Measurements from ENCODE around the gene UPK3A. TPM values are rescaled to one million over a fixed set of nuclear protein-coding genes. Genes with fewer than 3 reads are reported as not detected.
A peak's percentile ranks its signal among the peaks of the same experiment; 100 is the strongest.

UPK3A gene
- total and polyA plus RNA-seq, 9 donors: 0.19 to 4.3 (median 0.43) TPM; not detected in 5

- H3K27me3 ChIP-seq (ENCODE audit: control insufficient read depth, insufficient read depth, low read length): peaks cover 9% of the 10 kb centered on the region
- WGBS (ENCODE audit: insufficient coverage): 64% methylated on average over 8 of the region's 9 CpGs
These were observed 10.7 kb downstream of the UPK3A start for GRCh38 chr22:45295492-45295891.

GRCh38 chr22:45296628-45297297, 12.0 kb downstream of the UPK3A start:
- Histone ChIP-seq H3K27me3 (ENCODE audit: control insufficient read depth, insufficient read depth, low read length) (peaks cover 9% of the 10 kb centered on the region), H3K36me3 (ENCODE audit: control insufficient read depth, insufficient read depth, low read length) (no peaks in the 10 kb centered on the region), H3K4me1 (ENCODE audit: control insufficient read depth, insufficient read depth, low read length) (no peaks in the 10 kb centered on the region), H3K9me3 (replicated peaks; ENCODE audit: control insufficient read depth, low read depth, low read length) (no peaks in the 10 kb centered on the region), H3K27ac (ENCODE audit: low read length) (no peak overlapping the region), H3K4me3 (ENCODE audit: low read length) (no peak overlapping the region)
- no peak for DNase-seq
- 73% methylated on average over 8 of the region's 13 CpGs for whole genome bisulfite sequencing (ENCODE audit: insufficient coverage)

More at GRCh38 chr22:45295492-45295891, 10.7 kb downstream of the UPK3A start:
- Histone ChIP-seq H3K36me3 (ENCODE audit: control insufficient read depth, insufficient read depth, low read length) (no peaks in the 10 kb centered on the region), H3K27ac (ENCODE audit: low read length) (no peak overlapping the region), H3K4me3 (ENCODE audit: low read length) (no peak overlapping the region), H3K9me3 (replicated peaks; ENCODE audit: control insufficient read depth, low read depth, low read length) (no peaks in the 10 kb centered on the region), H3K4me1 (ENCODE audit: control insufficient read depth, insufficient read depth, low read length) (peaks cover 5% of the 10 kb centered on the region)
- DNase-seq: no peak

- Histone ChIP-seq H3K9me3 (replicated peaks; ENCODE audit: control insufficient read depth, low read depth, low read length) (no peaks in the 10 kb centered on the region), H3K4me3 (ENCODE audit: low read length) (no peak overlapping the region), H3K27me3 (ENCODE audit: control insufficient read depth, insufficient read depth, low read length) (peaks cover 2% of the 10 kb centered on the region), H3K36me3 (ENCODE audit: control insufficient read depth, insufficient read depth, low read length) (no peaks in the 10 kb centered on the region), H3K4me1 (ENCODE audit: control insufficient read depth, insufficient read depth, low read length) (no peaks in the 10 kb centered on the region), H3K27ac (ENCODE audit: low read length) (no peak overlapping the region)
- no peak for DNase-seq
- WGBS (ENCODE audit: insufficient coverage): 43% methylated on average over 15 of the region's 15 CpGs
These were observed 14.3 kb downstream of the UPK3A start for GRCh38 chr22:45298934-45299505.

GRCh38 chr22:45302751-45303150, 18.0 kb downstream of the UPK3A start:
- 100% methylated on average over 2 of the region's 8 CpGs for WGBS (ENCODE audit: insufficient coverage)
- peaks cover 2% of the 10 kb centered on the region for H3K27me3 ChIP-seq (ENCODE audit: control insufficient read depth, insufficient read depth, low read length)
- no peak overlapping the region for H3K4me3 ChIP-seq (ENCODE audit: low read length)
- no peaks in the 10 kb centered on the region for H3K36me3 ChIP-seq (ENCODE audit: control insufficient read depth, insufficient read depth, low read length)
- no peak overlapping the region for H3K27ac ChIP-seq (ENCODE audit: low read length)
- no peaks in the 10 kb centered on the region for H3K9me3 ChIP-seq (replicated peaks; ENCODE audit: control insufficient read depth, low read depth, low read length)
- H3K4me1 ChIP-seq (ENCODE audit: control insufficient read depth, insufficient read depth, low read length): no peaks in the 10 kb centered on the region
- no peak for DNase-seq

GRCh38 chr22:45303181-45303580, 18.4 kb downstream of the UPK3A start:
- Histone ChIP-seq H3K27me3 (ENCODE audit: control insufficient read depth, insufficient read depth, low read length) (peaks cover 2% of the 10 kb centered on the region), H3K9me3 (replicated peaks; ENCODE audit: control insufficient read depth, low read depth, low read length) (no peaks in the 10 kb centered on the region), H3K4me3 (ENCODE audit: low read length) (no peak overlapping the region), H3K36me3 (ENCODE audit: control insufficient read depth, insufficient read depth, low read length) (no peaks in the 10 kb centered on the region), H3K4me1 (ENCODE audit: control insufficient read depth, insufficient read depth, low read length) (no peaks in the 10 kb centered on the region), H3K27ac (ENCODE audit: low read length) (no peak overlapping the region)
- no peak for DNase-seq
- 71% methylated on average over 3 of the region's 7 CpGs for WGBS (ENCODE audit: insufficient coverage)

- no peak overlapping the region for H3K4me3 ChIP-seq (ENCODE audit: low read length)
- no peak for DNase-seq
- H3K4me1 ChIP-seq (ENCODE audit: control insufficient read depth, insufficient read depth, low read length): peaks cover 9% of the 10 kb centered on the region
- no peaks in the 10 kb centered on the region for H3K36me3 ChIP-seq (ENCODE audit: control insufficient read depth, insufficient read depth, low read length)
- no peak overlapping the region for H3K27ac ChIP-seq (ENCODE audit: low read length)
- 73% methylated on average over 3 of the region's 6 CpGs for WGBS (ENCODE audit: insufficient coverage)
- H3K9me3 ChIP-seq (replicated peaks; ENCODE audit: control insufficient read depth, low read depth, low read length): no peaks in the 10 kb centered on the region
- H3K27me3 ChIP-seq (ENCODE audit: control insufficient read depth, insufficient read depth, low read length): peaks cover 2% of the 10 kb centered on the region
These were observed 20.2 kb downstream of the UPK3A start for GRCh38 chr22:45304971-45305370.

- Histone ChIP-seq H3K36me3 (ENCODE audit: control insufficient read depth, insufficient read depth, low read length) (no peaks in the 10 kb centered on the region), H3K4me1 (ENCODE audit: control insufficient read depth, insufficient read depth, low read length) (peaks cover 12% of the 10 kb centered on the region), H3K27ac (ENCODE audit: low read length) (no peak overlapping the region), H3K9me3 (replicated peaks; ENCODE audit: control insufficient read depth, low read depth, low read length) (no peaks in the 10 kb centered on the region), H3K27me3 (ENCODE audit: control insufficient read depth, insufficient read depth, low read length) (peaks cover 2% of the 10 kb centered on the region), H3K4me3 (ENCODE audit: low read length) (no peak overlapping the region)
- 74% methylated on average over 2 of the region's 6 CpGs for WGBS (ENCODE audit: insufficient coverage)
- no peak for DNase-seq
These were observed 20.8 kb downstream of the UPK3A start for GRCh38 chr22:45305456-45306075.

- H3K27ac ChIP-seq (ENCODE audit: low read length): no peak overlapping the region
- 91% methylated on average over 6 of the region's 9 CpGs for WGBS (ENCODE audit: insufficient coverage)
- H3K4me3 ChIP-seq (ENCODE audit: low read length): no peak overlapping the region
- peaks cover 2% of the 10 kb centered on the region for H3K27me3 ChIP-seq (ENCODE audit: control insufficient read depth, insufficient read depth, low read length)
- peaks cover 18% of the 10 kb centered on the region for H3K4me1 ChIP-seq (ENCODE audit: control insufficient read depth, insufficient read depth, low read length)
- H3K36me3 ChIP-seq (ENCODE audit: control insufficient read depth, insufficient read depth, low read length): peaks cover 2% of the 10 kb centered on the region
- H3K9me3 ChIP-seq (replicated peaks; ENCODE audit: control insufficient read depth, low read depth, low read length): no peaks in the 10 kb centered on the region
- no peak for DNase-seq
These were observed 21.4 kb downstream of the UPK3A start for GRCh38 chr22:45306139-45306538.

- no peak for DNase-seq
- 92% methylated on average over 5 of the region's 6 CpGs for WGBS (ENCODE audit: insufficient coverage)
These were observed 23.7 kb downstream of the UPK3A start for GRCh38 chr22:45308391-45308956.

GRCh38 chr22:45308957-45309421, 24.2 kb downstream of the UPK3A start:
- H3K4me1 ChIP-seq (ENCODE audit: control insufficient read depth, insufficient read depth, low read length): peaks cover 23% of the 10 kb centered on the region
- peak overlapping the region; percentile 66 for H3K4me3 ChIP-seq (ENCODE audit: low read length)
- no peaks in the 10 kb centered on the region for H3K9me3 ChIP-seq (replicated peaks; ENCODE audit: control insufficient read depth, low read depth, low read length)
- WGBS (ENCODE audit: insufficient coverage): 38% methylated on average over 23 of the region's 25 CpGs
- peak overlapping the region; percentile 86 for H3K27ac ChIP-seq (ENCODE audit: low read length)
- peaks cover 2% of the 10 kb centered on the region for H3K27me3 ChIP-seq (ENCODE audit: control insufficient read depth, insufficient read depth, low read length)
- H3K36me3 ChIP-seq (ENCODE audit: control insufficient read depth, insufficient read depth, low read length): peaks cover 5% of the 10 kb centered on the region
- no peak for DNase-seq

More at GRCh38 chr22:45308391-45308956, 23.7 kb downstream of the UPK3A start:
- Histone ChIP-seq H3K4me3 (ENCODE audit: low read length) (no peak overlapping the region), H3K9me3 (replicated peaks; ENCODE audit: control insufficient read depth, low read depth, low read length) (no peaks in the 10 kb centered on the region), H3K27ac (ENCODE audit: low read length) (no peak overlapping the region), H3K36me3 (ENCODE audit: control insufficient read depth, insufficient read depth, low read length) (peaks cover 5% of the 10 kb centered on the region), H3K27me3 (ENCODE audit: control insufficient read depth, insufficient read depth, low read length) (peaks cover 2% of the 10 kb centered on the region), H3K4me1 (ENCODE audit: control insufficient read depth, insufficient read depth, low read length) (peaks cover 23% of the 10 kb centered on the region)
